Keratinocyte (primary cell): ENCODE data around the gene DDX54.

ENCODE experiments used
- CTCF ChIP-seq, 3 experiments: IDR thresholded peaks in 1 of 3; conservative IDR thresholded peaks in 1 of 3; optimal IDR thresholded peaks in 1 of 3; 2 replicates in 2 of 3; 3 replicates in 1 of 3; pipeline versions ENCODE3 to v1.5.1; 2011; ENCODE audit warnings: low read length in 3 of 3, mild to moderate bottlenecking in 3 of 3, moderate library complexity in 2 of 3, control low read depth in 1 of 3, inconsistent platforms in 1 of 3; ENCODE audit not compliant: insufficient read depth in 2 of 3; ENCODE audit errors: extremely low read depth in 1 of 3
- EZH2 ChIP-seq: IDR thresholded peaks from one replicate; pipeline ENCODE4 v1.6.1; 2012; ENCODE audit warnings: inconsistent platforms, mild to moderate bottlenecking, low read length, moderate library complexity

- TF ChIP-seq CTCF (optimal IDR thresholded peaks at IDR 0.05 in 1 of 3, IDR thresholded peaks at IDR 0.05 in 1 of 3, conservative IDR thresholded peaks at IDR 0.05 in 1 of 3; ENCODE audit: extremely low read depth in 1 of 3, insufficient read depth in 2 of 3, low read length in 3 of 3), result no peak
- TF ChIP-seq EZH2, result no peak
Measured at GRCh38 chr12:113128802-113129663, 56.2 kb downstream of the DDX54 start.
